Stimulated activated CD8-positive, alpha-beta memory T cell treated with anti-CD3 and anti-CD28 coated beads, Interleukin-15, amount 100 ng/mL, for 4 hours (primary cell): ENCODE measurements around the gene TEX22.
A peak's percentile ranks its signal among the peaks of the same experiment; 100 is the strongest.

Source experiments
- DNase-seq, 2 donors: peaks; one replicate each; pipeline ENCODE4 v3.0.0-alpha.2; 2020; ENCODE audit warnings: low read depth in 2 of 2

TEX22 gene

GRCh38 chr14:105439710-105440553 is 41.6 kb downstream of the TEX22 start:
- DNase-seq = no peak

GRCh38 chr14:105440554-105440900 is 42.2 kb downstream of the TEX22 start:
- DNase-seq = no peak

GRCh38 chr14:105440992-105441391 is 42.7 kb downstream of the TEX22 start:
- DNase-seq = no peak

- DNase-seq = no peak
These were observed 43.8 kb downstream of the TEX22 start for GRCh38 chr14:105442125-105442524.

- DNase-seq = no peak
These were observed 44.5 kb downstream of the TEX22 start for GRCh38 chr14:105442834-105443233.

GRCh38 chr14:105444859-105445258 is 46.5 kb downstream of the TEX22 start:
- DNase-seq = no peak

- DNase-seq = no peak
These were observed 47.0 kb downstream of the TEX22 start for GRCh38 chr14:105445290-105445689.

GRCh38 chr14:105445901-105446845 is 47.8 kb downstream of the TEX22 start:
- no peak for DNase-seq

- no peak for DNase-seq
These were observed 48.6 kb downstream of the TEX22 start for GRCh38 chr14:105446971-105447370.

GRCh38 chr14:105447651-105448640 is 49.6 kb downstream of the TEX22 start:
- no peak for DNase-seq

GRCh38 chr14:105448706-105449111 is 50.4 kb downstream of the TEX22 start:
- DNase-seq = peak; percentile 23 to 26

GRCh38 chr14:105449276-105450122 is 51.2 kb downstream of the TEX22 start:
- no peak for DNase-seq

- no peak for DNase-seq
These were observed 51.8 kb downstream of the TEX22 start for GRCh38 chr14:105450123-105450505.

GRCh38 chr14:105450864-105451720 is 52.8 kb downstream of the TEX22 start:
- no peak for DNase-seq

GRCh38 chr14:105452963-105453362 is 54.6 kb downstream of the TEX22 start:
- DNase-seq = no peak

- DNase-seq = no peak
These were observed 55.5 kb downstream of the TEX22 start for GRCh38 chr14:105453847-105454246.

- no peak for DNase-seq
These were observed 56.8 kb downstream of the TEX22 start for GRCh38 chr14:105455086-105455640.

- DNase-seq = no peak
These were observed 57.7 kb downstream of the TEX22 start for GRCh38 chr14:105455766-105456660.
